ENCODE measurements around the gene CRYGS. TPM values are rescaled to one million over a fixed set of nuclear protein-coding genes. Genes with fewer than 3 reads are reported as not detected.
A peak's percentile ranks its signal among the peaks of the same experiment; 100 is the strongest.
"Not testable (repeated sequence)": the region's sequence is repeated elsewhere in the genome, so short reads cannot be mapped to it uniquely, and the experiment has no call there.

Gene CRYGS
- total RNA-seq, 6 experiments from 2014 or later = 0.86 to 2.6 (median 1.5) TPM

DNA sequence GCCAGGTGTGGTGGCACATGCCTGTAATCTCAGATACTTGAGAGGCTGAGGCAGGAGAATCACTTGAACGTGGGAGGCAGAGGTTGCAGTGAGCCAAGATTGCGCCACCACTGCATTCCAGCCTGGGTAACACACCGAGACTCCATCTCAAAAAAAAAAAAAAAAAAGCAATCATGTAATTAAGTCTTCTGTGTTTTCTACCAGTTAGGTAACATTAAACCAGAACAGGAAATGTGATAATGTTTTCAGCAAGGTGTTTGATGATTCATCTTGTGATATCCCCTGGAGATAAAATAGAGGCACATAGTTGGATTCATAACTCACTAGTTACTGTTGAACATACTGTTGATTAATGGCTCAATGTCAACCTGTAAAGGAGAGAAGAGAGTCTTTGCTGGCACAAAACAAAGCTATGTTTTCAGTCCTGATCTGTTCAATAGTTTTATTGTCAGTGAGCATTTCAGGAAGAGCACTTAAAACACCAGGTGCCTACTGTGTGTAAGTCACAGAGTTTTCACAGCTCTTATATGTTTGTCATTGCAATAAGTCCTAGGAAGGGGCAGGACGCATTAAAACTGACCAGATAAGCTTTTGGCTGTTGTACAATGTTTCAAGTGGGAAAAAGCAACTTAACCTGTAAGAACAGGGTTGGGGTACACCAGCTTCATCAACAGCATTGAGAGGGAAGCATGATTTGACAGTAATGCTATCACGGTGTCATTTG, 45.8 kb upstream of the CRYGS start:
- TF ChIP-seq POLR2A (IDR thresholded peaks at IDR 0.05) = no peak
- TF ChIP-seq, protein P1, sequence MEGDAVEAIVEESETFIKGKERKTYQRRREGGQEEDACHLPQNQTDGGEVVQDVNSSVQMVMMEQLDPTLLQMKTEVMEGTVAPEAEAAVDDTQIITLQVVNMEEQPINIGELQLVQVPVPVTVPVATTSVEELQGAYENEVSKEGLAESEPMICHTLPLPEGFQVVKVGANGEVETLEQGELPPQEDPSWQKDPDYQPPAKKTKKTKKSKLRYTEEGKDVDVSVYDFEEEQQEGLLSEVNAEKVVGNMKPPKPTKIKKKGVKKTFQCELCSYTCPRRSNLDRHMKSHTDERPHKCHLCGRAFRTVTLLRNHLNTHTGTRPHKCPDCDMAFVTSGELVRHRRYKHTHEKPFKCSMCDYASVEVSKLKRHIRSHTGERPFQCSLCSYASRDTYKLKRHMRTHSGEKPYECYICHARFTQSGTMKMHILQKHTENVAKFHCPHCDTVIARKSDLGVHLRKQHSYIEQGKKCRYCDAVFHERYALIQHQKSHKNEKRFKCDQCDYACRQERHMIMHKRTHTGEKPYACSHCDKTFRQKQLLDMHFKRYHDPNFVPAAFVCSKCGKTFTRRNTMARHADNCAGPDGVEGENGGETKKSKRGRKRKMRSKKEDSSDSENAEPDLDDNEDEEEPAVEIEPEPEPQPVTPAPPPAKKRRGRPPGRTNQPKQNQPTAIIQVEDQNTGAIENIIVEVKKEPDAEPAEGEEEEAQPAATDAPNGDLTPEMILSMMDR (IDR thresholded peaks at IDR 0.05) = no peak
- peak overlapping the region; percentile 1 to 72 (median 31) for H3K27ac ChIP-seq
- peaks cover 0 to 12% (median 2%) of the 10 kb centered on the region in 4 donors for H3K36me3 ChIP-seq
- no peaks in the 10 kb centered on the region for H3K27me3 ChIP-seq
- H3K9me3 ChIP-seq = no peaks in the 10 kb centered on the region
- WGBS (ENCODE audit: insufficient coverage, low coverage, low lambda C conversion rate, missing lambda C conversion rate) = 20% methylated on average over 5 of the region's 5 CpGs
- DNase-seq (peak in 1 of 3 donors; percentile 71), ATAC-seq (peak; percentile 17 to 64 (median 37))
- intact Hi-C loops (cut with DNase I) = no loop called here
- H3K4me1 ChIP-seq = peaks cover 0 to 38% (median 12%) of the 10 kb centered on the region in 4 donors
- H3K4me3 ChIP-seq = no peak overlapping the region

DNA sequence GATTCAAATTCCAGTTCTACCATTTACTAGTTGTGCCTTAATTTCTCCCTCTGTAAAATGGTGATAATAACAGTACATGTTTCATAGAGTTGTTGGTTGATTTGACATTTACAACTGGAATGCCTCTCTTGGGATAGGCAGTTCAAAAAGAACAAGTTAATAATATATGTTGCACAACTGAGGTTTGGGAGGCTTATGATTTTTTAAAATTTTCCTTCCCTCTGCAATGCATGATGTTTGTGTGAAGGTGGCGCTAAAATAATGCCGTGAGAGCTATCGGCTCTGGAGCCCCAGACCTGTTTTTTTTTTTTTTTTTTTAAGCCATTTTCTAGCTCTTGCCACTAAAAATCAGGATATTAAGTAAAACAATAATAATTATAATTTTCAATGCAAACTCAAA, 44.9 kb upstream of the CRYGS start:
- WGBS (ENCODE audit: insufficient coverage, low coverage, low lambda C conversion rate, missing lambda C conversion rate) = 13% methylated on average over 3 of the region's 3 CpGs
- peak overlapping the region in 1 of 3 donors; percentile 53 for H3K27ac ChIP-seq
- H3K9me3 ChIP-seq = no peaks in the 10 kb centered on the region
- TF ChIP-seq, protein P1 (IDR thresholded peaks at IDR 0.05) = peak; percentile 39 to 61 (median 50)
- no peak for TF ChIP-seq POLR2A (IDR thresholded peaks at IDR 0.05)
- peaks cover 0 to 29% (median 6%) of the 10 kb centered on the region in 4 donors for H3K4me1 ChIP-seq
- H3K36me3 ChIP-seq = peaks cover under 1 to 20% (median 6%) of the 10 kb centered on the region in 4 donors
- ATAC-seq (peak; percentile 69 to 76 (median 74)), DNase-seq (no peak)
- no peak overlapping the region for H3K4me3 ChIP-seq
- no peaks in the 10 kb centered on the region for H3K27me3 ChIP-seq
- intact Hi-C loops (cut with DNase I) = no loop called here

- no peaks in the 10 kb centered on the region for H3K27me3 ChIP-seq
- peak in 1 of 4 donors; percentile 71 for ATAC-seq
- H3K4me1 ChIP-seq = peaks cover 0 to 24% (median 6%) of the 10 kb centered on the region in 4 donors
- TF ChIP-seq POLR2A (IDR thresholded peaks at IDR 0.05) = no peak
- TF ChIP-seq, protein P1 (IDR thresholded peaks at IDR 0.05) = no peak
- peak overlapping the region in 1 of 3 donors; percentile 24 for H3K27ac ChIP-seq
- H3K4me3 ChIP-seq = no peak overlapping the region
- intact Hi-C loops (cut with DNase I) = no loop called here
- no peaks in the 10 kb centered on the region for H3K9me3 ChIP-seq
- WGBS (ENCODE audit: insufficient coverage, low coverage, low lambda C conversion rate, missing lambda C conversion rate) = 17% methylated on average over 2 of the region's 2 CpGs
- DNase-seq = no peak
- peaks cover 3 to 24% (median 9%) of the 10 kb centered on the region in 4 donors for H3K36me3 ChIP-seq
These were observed 44.5 kb upstream of the CRYGS start for GRCh38 chr3:186588632-186589031.

DNA sequence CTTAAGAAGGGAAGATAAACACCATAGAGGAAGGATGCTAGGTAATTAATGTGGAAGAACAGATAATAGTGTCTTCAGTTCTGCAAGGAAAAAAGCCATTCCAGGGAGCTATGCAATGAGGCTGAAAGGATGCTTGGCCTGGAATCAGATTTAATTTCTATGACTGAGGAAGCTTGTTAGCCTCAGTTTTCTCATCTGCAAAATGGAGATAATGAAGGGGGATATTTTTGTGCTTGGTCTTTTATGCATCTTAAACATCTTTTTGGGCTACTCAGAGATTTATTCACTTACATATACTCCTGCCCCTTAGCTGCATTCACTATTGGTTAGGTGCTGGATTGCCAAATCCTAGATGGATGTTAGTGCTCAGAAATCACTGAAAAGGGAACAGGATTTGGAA, 43.0 kb upstream of the CRYGS start:
- no peak for TF ChIP-seq POLR2A (IDR thresholded peaks at IDR 0.05)
- TF ChIP-seq, protein P1 (IDR thresholded peaks at IDR 0.05) = no peak
- Histone ChIP-seq H3K4me1 (peaks cover 0 to 20% (median 6%) of the 10 kb centered on the region in 4 donors), H3K9me3 (no peaks in the 10 kb centered on the region), H3K36me3 (peaks cover 7 to 39% (median 17%) of the 10 kb centered on the region in 4 donors), H3K27me3 (no peaks in the 10 kb centered on the region), H3K27ac (no peak overlapping the region), H3K4me3 (no peak overlapping the region)
- intact Hi-C loops (cut with DNase I) = no loop called here
- ATAC-seq = no peak
- DNase-seq = no peak

- ATAC-seq; H3K27me3 ChIP-seq; H3K9me3 ChIP-seq; H3K27ac ChIP-seq; intact Hi-C loops (cut with DNase I); H3K4me3 ChIP-seq; DNase-seq: not testable (repeated sequence)
- H3K4me1 ChIP-seq = peaks cover 0 to 20% (median 6%) of the 10 kb centered on the region in 4 donors
- H3K36me3 ChIP-seq = peaks cover 7 to 48% (median 22%) of the 10 kb centered on the region in 4 donors
- WGBS (ENCODE audit: insufficient coverage, low coverage, low lambda C conversion rate, missing lambda C conversion rate) = 95% methylated on average over 2 of the region's 9 CpGs
These were observed 42.1 kb upstream of the CRYGS start for GRCh38 chr3:186586245-186586644.
